A673 (cell line): ENCODE data around the gene UGGT2.

Source experiments
- CTCF ChIP-seq: fragments of 300-800, 200-600 bp; sonication (generic); conservative IDR thresholded peaks from 2 replicates; pipeline ENCODE4 v1.5.1; 2017; ENCODE audit warnings: low read depth, mild to moderate bottlenecking, antibody characterized with exemption, low read length, moderate library complexity, mixed read lengths
- EZH2 ChIP-seq: fragments of 200-600 bp; sonication (generic); IDR thresholded peaks from 2 replicates; pipeline ENCODE4 v1.6.1; 2017; ENCODE audit warnings: borderline replicate concordance, low read depth, mild to moderate bottlenecking, mixed read lengths, antibody characterized with exemption, low read length; ENCODE audit not compliant: poor library complexity, severe bottlenecking

GRCh38 chr13:96071504-96071903, 18.3 kb upstream of the UGGT2 start:
- TF ChIP-seq CTCF (no peak), EZH2 (no peak)
